CD4-positive, alpha-beta T cell (primary cell): ENCODE results near the gene GBP1. TPM values are rescaled to one million over a fixed set of nuclear protein-coding genes. Genes with fewer than 3 reads are reported as not detected.
A peak's percentile ranks its signal among the peaks of the same experiment; 100 is the strongest.

Experiments
- ATAC-seq: fragments of 200-7000 bp; cut with Tn5 transposase; one replicate; pipeline ENCODE4 v1.10.0; 2022; ENCODE audit warnings: mild to moderate bottlenecking; ENCODE audit not compliant: poor library complexity
- CTCF ChIA-PET: fragments of 350-600 bp; sonication (Branson Sonifier 250); formaldehyde crosslinking; loops from one replicate; lab custom pipeline; 2021; ENCODE audit warnings: antibody characterized with exemption, inconsistent platforms; lab: Charles Lee
- POLR2A ChIA-PET: fragments of 350-600 bp; sonication (Branson Sonifier 250); formaldehyde crosslinking; loops from one replicate; lab custom pipeline; 2021; ENCODE audit warnings: antibody characterized with exemption, inconsistent platforms; lab: Charles Lee
- DNase-seq, 14 experiments: peaks; one replicate each; pipeline ENCODE4 v3.0.0-alpha.2; 2013 to 2020; ENCODE audit warnings: mixed read lengths in 2 of 14
- H3K27ac ChIP-seq, 2 donors: one replicate each; pipeline versions ENCODE4 v1.5.1 to v1.7.0; 2013; ENCODE audit warnings: low read length in 2 of 2, low read depth in 1 of 2, mild to moderate bottlenecking in 1 of 2
- H3K27me3 ChIP-seq, 2 experiments: 1 replicate in 1 of 2; 2 replicates in 1 of 2; pipeline versions ENCODE4 v1.6.1 to v1.7.0; 2013; ENCODE audit warnings: low read length in 2 of 2, control low read depth in 1 of 2, mild to moderate bottlenecking in 1 of 2, moderate library complexity in 1 of 2; ENCODE audit not compliant: insufficient read depth in 2 of 2, control insufficient read depth in 1 of 2
- H3K36me3 ChIP-seq: one replicate; pipeline ENCODE4 v1.6.1; 2013; ENCODE audit warnings: low read length, control low read depth; ENCODE audit not compliant: insufficient read depth
- H3K4me1 ChIP-seq: one replicate; pipeline ENCODE4 v1.6.1; 2013; ENCODE audit warnings: low read length, control low read depth; ENCODE audit not compliant: insufficient read depth
- H3K4me3 ChIP-seq: one replicate; pipeline ENCODE4 v1.5.1; 2013; ENCODE audit warnings: mild to moderate bottlenecking, low read length, moderate library complexity
- H3K9me3 ChIP-seq, 2 experiments: 1 replicate in 1 of 2; 2 replicates in 1 of 2; pipeline versions ENCODE4 v1.6.1 to v1.7.0; 2013; ENCODE audit warnings: low read length in 2 of 2, mild to moderate bottlenecking in 2 of 2, control low read depth in 1 of 2, moderate library complexity in 1 of 2; ENCODE audit not compliant: control insufficient read depth in 1 of 2, insufficient read depth in 1 of 2
- H3K27ac Mint-ChIP-seq: one replicate; pipeline ENCODE4 v1.8.0; 2020; ENCODE audit warnings: mixed read lengths
- H3K27me3 Mint-ChIP-seq: one replicate; pipeline ENCODE4 v1.8.0; 2021; ENCODE audit warnings: mixed read lengths
- H3K36me3 Mint-ChIP-seq: one replicate; pipeline ENCODE4 v1.8.0; 2021; ENCODE audit warnings: low read depth, mixed read lengths
- H3K4me1 Mint-ChIP-seq: one replicate; pipeline ENCODE4 v1.8.0; 2021; ENCODE audit warnings: low read depth, mixed read lengths
- H3K4me3 Mint-ChIP-seq: one replicate; pipeline ENCODE4 v1.8.0; 2020; ENCODE audit warnings: mild to moderate bottlenecking, mixed read lengths
- H3K9me3 Mint-ChIP-seq: one replicate; pipeline ENCODE4 v1.8.0; 2020; ENCODE audit warnings: mixed read lengths
- intact Hi-C, 2 experiments: fragments of 100-400 bp; cut with DNase I in 1 of 2; cut with micrococcal nuclease in 1 of 2; formaldehyde crosslinking; loops; one replicate each; pipeline versions ENCODE4 v1.15.1 to v1.9.0; 2023 to 2025; cut with DNase I, micrococcal nuclease
- polyA plus RNA-seq, 2 donors: library from polyadenylated mRNA; unstranded; fragments of 120-200 nt; gene quantifications; one replicate each; pipeline ENCODE4 v1.2.1, GENCODE V29; 2013
- total RNA-seq, 174 experiments: library from RNA in 2 of 174; stranded (reverse) in 2 of 174; gene quantifications; one replicate each; pipeline ENCODE4 v1.2.3 and lab custom pipeline; 2021 to 2026
- TF ChIP-seq, protein P1 (sequence below): fragments of 200-600 bp; IDR thresholded peaks from one replicate; pipeline ENCODE4 v1.8.0; 2022; ENCODE audit warnings: antibody characterized with exemption, mild to moderate bottlenecking

The GBP1 gene, protein sequence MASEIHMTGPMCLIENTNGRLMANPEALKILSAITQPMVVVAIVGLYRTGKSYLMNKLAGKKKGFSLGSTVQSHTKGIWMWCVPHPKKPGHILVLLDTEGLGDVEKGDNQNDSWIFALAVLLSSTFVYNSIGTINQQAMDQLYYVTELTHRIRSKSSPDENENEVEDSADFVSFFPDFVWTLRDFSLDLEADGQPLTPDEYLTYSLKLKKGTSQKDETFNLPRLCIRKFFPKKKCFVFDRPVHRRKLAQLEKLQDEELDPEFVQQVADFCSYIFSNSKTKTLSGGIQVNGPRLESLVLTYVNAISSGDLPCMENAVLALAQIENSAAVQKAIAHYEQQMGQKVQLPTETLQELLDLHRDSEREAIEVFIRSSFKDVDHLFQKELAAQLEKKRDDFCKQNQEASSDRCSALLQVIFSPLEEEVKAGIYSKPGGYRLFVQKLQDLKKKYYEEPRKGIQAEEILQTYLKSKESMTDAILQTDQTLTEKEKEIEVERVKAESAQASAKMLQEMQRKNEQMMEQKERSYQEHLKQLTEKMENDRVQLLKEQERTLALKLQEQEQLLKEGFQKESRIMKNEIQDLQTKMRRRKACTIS
- 10 to 100 TPM; 15.5 to 16.5 TPM for total RNA-seq
- 91.2 TPM for polyA plus RNA-seq (2013, experiment 1 of 2)
- polyA plus RNA-seq (2013, experiment 2 of 2), result 77.0 TPM
- 40.7 to 1,729 (median 112) reads per million in 172 experiments for total RNA-seq (lab: John Stamatoyannopoulos, UW)

DNA sequence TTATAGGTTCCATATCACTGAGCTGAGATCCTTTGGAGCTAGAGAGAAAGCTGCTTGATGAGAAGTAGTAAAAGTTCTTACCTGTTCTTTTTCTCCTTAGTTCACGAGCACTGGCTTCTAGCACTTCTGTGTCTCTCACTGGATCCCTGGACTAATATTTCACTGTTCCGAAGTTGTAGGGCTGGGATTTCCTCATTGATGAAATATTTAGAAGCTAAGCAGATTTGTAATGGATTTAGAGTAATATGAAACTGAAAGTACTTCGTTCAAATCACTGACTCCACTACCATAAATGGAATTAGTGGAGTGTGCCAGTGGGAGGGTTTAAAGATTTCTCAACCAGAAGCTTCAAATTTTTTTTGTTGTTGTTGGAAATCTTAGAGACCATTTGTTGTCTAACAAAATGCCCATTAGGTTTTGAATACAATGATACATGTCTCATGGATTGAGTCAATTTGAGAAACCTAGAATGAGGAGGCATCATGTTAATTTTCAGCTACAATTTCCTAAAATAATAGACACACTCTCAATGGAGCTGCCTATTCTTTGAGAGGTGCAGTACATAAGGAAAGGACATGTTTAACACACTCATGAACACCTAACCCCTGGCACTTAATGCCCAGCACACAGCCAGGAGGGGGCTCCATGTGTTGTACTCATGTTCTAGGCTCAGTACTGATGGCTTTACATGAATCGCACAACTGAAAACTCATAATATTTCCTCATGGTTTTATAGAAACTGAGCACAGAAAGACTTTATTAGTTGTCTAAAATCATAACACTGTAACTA lies at the start of gene GBP1:
Gene GBP1, minus strand, starts transcription at position 130 of the 790 bp plus-strand sequence. CDS start 1,974 bp downstream, outside the sequence.
- peaks cover 49% of the 10 kb centered on the region for H3K36me3 Mint-ChIP-seq
- ChIA-PET CTCF (interaction anchor here (0.7 to 2.6 kb wide), 3 partner anchors 20 to 92 kb away, joined by 3 to 6 read pairs (median 4); no protein-coding TSS in a partner anchor), POLR2A (interaction anchor here (0.8 to 3.0 kb wide), 22 partner anchors 9 to 543 kb away, joined by 3 to 22 read pairs (median 4); partner anchors contain the start of genes GBP2, GBP3, GBP4 and GBP5)
- H3K27ac Mint-ChIP-seq, result peak within 1 kb of the TSS; percentile 93
- Histone ChIP-seq H3K4me1 (peaks cover 13% of the 10 kb centered on the region), H3K9me3 (no peaks in the 10 kb centered on the region), H3K27ac (peak within 1 kb of the TSS; percentile 69 to 70), H3K36me3 (peaks cover 15% of the 10 kb centered on the region), H3K4me3 (peak within 1 kb of the TSS; percentile 61), H3K27me3 (no peaks in the 10 kb centered on the region)
- H3K9me3 Mint-ChIP-seq, result no peaks in the 10 kb centered on the region
- TF ChIP-seq, protein P1, sequence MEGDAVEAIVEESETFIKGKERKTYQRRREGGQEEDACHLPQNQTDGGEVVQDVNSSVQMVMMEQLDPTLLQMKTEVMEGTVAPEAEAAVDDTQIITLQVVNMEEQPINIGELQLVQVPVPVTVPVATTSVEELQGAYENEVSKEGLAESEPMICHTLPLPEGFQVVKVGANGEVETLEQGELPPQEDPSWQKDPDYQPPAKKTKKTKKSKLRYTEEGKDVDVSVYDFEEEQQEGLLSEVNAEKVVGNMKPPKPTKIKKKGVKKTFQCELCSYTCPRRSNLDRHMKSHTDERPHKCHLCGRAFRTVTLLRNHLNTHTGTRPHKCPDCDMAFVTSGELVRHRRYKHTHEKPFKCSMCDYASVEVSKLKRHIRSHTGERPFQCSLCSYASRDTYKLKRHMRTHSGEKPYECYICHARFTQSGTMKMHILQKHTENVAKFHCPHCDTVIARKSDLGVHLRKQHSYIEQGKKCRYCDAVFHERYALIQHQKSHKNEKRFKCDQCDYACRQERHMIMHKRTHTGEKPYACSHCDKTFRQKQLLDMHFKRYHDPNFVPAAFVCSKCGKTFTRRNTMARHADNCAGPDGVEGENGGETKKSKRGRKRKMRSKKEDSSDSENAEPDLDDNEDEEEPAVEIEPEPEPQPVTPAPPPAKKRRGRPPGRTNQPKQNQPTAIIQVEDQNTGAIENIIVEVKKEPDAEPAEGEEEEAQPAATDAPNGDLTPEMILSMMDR, result no peak
- DNase-seq (peak in 4 of 14 experiments; percentile 14 to 81 (median 71)), ATAC-seq (peak; percentile 87)
- peaks cover 74% of the 10 kb centered on the region for H3K4me1 Mint-ChIP-seq
- H3K4me3 Mint-ChIP-seq, result peak within 1 kb of the TSS; percentile 97
- intact Hi-C loops, result loop anchor here (1.0 to 5.0 kb wide), 3 partner anchors 38 to 292 kb away; partner anchors contain the start of gene GBP3 (in 1 of the 2)
- no peaks in the 10 kb centered on the region for H3K27me3 Mint-ChIP-seq

- H3K27ac Mint-ChIP-seq, result peak overlapping the region; percentile 34
- no peak overlapping the region for H3K4me3 Mint-ChIP-seq
- ChIA-PET POLR2A (interaction anchor here (0.6 to 5.0 kb wide), 2 partner anchors 12 to 174 kb away, joined by 3 to 32 read pairs; partner anchors contain the start of gene GBP2), CTCF (interaction anchor here (1.2 kb wide), 1 partner anchor 10 kb away, joined by 3 read pairs; no protein-coding TSS in a partner anchor)
- peaks cover 58% of the 10 kb centered on the region for H3K36me3 Mint-ChIP-seq
- peaks cover 24% of the 10 kb centered on the region for H3K4me1 Mint-ChIP-seq
- H3K9me3 ChIP-seq, result no peaks in the 10 kb centered on the region
- no peak overlapping the region for H3K4me3 ChIP-seq
- no peaks in the 10 kb centered on the region for H3K27me3 ChIP-seq
- intact Hi-C loops, result no loop called here
- peaks cover 99% of the 10 kb centered on the region for H3K36me3 ChIP-seq
- H3K27ac ChIP-seq, result no peak overlapping the region
- TF ChIP-seq, protein P1, result no peak
- DNase-seq (no peak), ATAC-seq (no peak)
- no peaks in the 10 kb centered on the region for H3K27me3 Mint-ChIP-seq
- H3K4me1 ChIP-seq, result peaks cover 4% of the 10 kb centered on the region
- no peaks in the 10 kb centered on the region for H3K9me3 Mint-ChIP-seq
Observed at GRCh38 chr1:89114662-89115061, 49.7 kb upstream of the GBP1 start.
